HepG2 (cell line): ENCODE data around the gene PRKG1. TPM values are rescaled to one million over a fixed set of nuclear protein-coding genes. Genes with fewer than 3 reads are reported as not detected.

Experiments
- ATAC-seq: fragments of 200-7000 bp; cut with Tn5 transposase; 3 replicates; pipeline ENCODE4 v1.9.1; 2020; ENCODE audit warnings: mild to moderate bottlenecking, moderate library complexity
- BruUV-seq: library from RNA; stranded (reverse); fragments of 400-500 nt; replicated peaks from 2 replicates; lab custom pipeline; 2021; lab: Mats Ljungman, UMichigan
- CTCF ChIA-PET: fragments of 300-600 bp; formaldehyde crosslinking; extraction: SDS; loops from one replicate; lab custom pipeline; 2021; ENCODE audit warnings: low total read pairs, inconsistent platforms, low intra/inter-chr PET ratio; lab: Yijun Ruan, JAX
- POLR2A ChIA-PET: fragments of 350-600 bp; sonication (Branson Sonifier 250); formaldehyde crosslinking; loops from one replicate; lab custom pipeline; 2020; ENCODE audit warnings: antibody characterized with exemption, inconsistent platforms; lab: Yijun Ruan, JAX
- DNase-seq: peaks from one replicate; pipeline ENCODE4 v3.0.0-alpha.2; 2015; ENCODE audit warnings: low spot score
- FAIRE-seq: peaks from 3 replicates; lab custom pipeline; 2011; peaks lifted over from hg19 to GRCh38; lab: Jason Lieb, UNC
- H2AFZ ChIP-seq: one replicate; pipeline ENCODE4 v1.6.1; 2011; ENCODE audit warnings: low read length, inconsistent platforms
- H3K27ac ChIP-seq: fragments of 300-600 bp; 3 replicates; pipeline ENCODE4 v1.8.0; 2011; ENCODE audit warnings: mixed run types, mild to moderate bottlenecking, mixed read lengths, low read length, inconsistent platforms; ENCODE audit not compliant: insufficient read depth; ENCODE audit errors: extremely low read length
- H3K27me3 ChIP-seq, 2 experiments: fragments of 200-600 bp in 1 of 2; 2 replicates in 1 of 2; 3 replicates in 1 of 2; pipeline versions ENCODE4 v1.6.0 to v1.8.0; 2011; ENCODE audit warnings: low read length in 2 of 2, mild to moderate bottlenecking in 2 of 2, moderate library complexity in 2 of 2, inconsistent platforms in 1 of 2; ENCODE audit not compliant: insufficient read depth in 2 of 2, control insufficient read depth in 1 of 2
- H3K36me3 ChIP-seq, 2 experiments: fragments of 200-600 bp in 1 of 2; replicated peaks in 1 of 2; 2 replicates in 1 of 2; 3 replicates in 1 of 2; pipeline versions ENCODE4 v1.5.1 to v1.8.0; 2011; ENCODE audit warnings: low read length in 2 of 2, inconsistent platforms in 1 of 2; ENCODE audit not compliant: insufficient read depth in 2 of 2, control insufficient read depth in 1 of 2
- H3K4me1 ChIP-seq: 2 replicates; pipeline ENCODE4 v1.5.1; 2012; ENCODE audit warnings: low read length, inconsistent platforms; ENCODE audit not compliant: insufficient read depth
- H3K4me2 ChIP-seq: 2 replicates; pipeline ENCODE4 v1.6.0; 2011; ENCODE audit warnings: low read depth, low read length, inconsistent platforms
- H3K4me3 ChIP-seq, 3 experiments: fragments of 200-600 bp in 1 of 3; sonication (generic), shearing (Covaris generic) in 1 of 3; replicated peaks in 1 of 3; 2 replicates each; pipeline ENCODE4 v1.5.1; 2011 to 2016; ENCODE audit warnings: low read length in 3 of 3, inconsistent platforms in 2 of 3, low read depth in 2 of 3, mild to moderate bottlenecking in 2 of 3, control low read depth in 1 of 3, mixed read lengths in 1 of 3; ENCODE audit not compliant: insufficient read depth in 1 of 3
- H3K79me2 ChIP-seq: one replicate; pipeline ENCODE4 v1.6.1; 2011; ENCODE audit warnings: low read length, inconsistent platforms; ENCODE audit not compliant: insufficient read depth
- H3K9ac ChIP-seq: 2 replicates; pipeline ENCODE4 v1.6.0; 2011; ENCODE audit warnings: mild to moderate bottlenecking, low read depth, low read length, inconsistent platforms; ENCODE audit not compliant: insufficient read depth
- H3K9me3 ChIP-seq: 2 replicates; pipeline ENCODE4 v1.5.1; 2012; ENCODE audit warnings: mild to moderate bottlenecking, low read length
- H4K20me1 ChIP-seq: 2 replicates; pipeline ENCODE4 v1.6.0; 2011; ENCODE audit warnings: inconsistent platforms, mild to moderate bottlenecking, low read length, moderate library complexity; ENCODE audit not compliant: insufficient read depth
- JUNB ChIP-seq: sonication (generic); formaldehyde crosslinking; IDR thresholded peaks from 2 replicates; pipeline ENCODE4 v1.8.0; 2022; ENCODE audit warnings: missing genetic modification reagents, mild to moderate bottlenecking, borderline replicate concordance
- MED8 ChIP-seq: sonication (generic); formaldehyde crosslinking; IDR thresholded peaks from 2 replicates; pipeline ENCODE4 v1.8.1; 2023; ENCODE audit warnings: mild to moderate bottlenecking, missing genetic modification reagents; ENCODE audit not compliant: insufficient replicate concordance
- NR2F1 ChIP-seq, 2 experiments: fragments of 450-650 bp in 1 of 2; formaldehyde crosslinking in 1 of 2; IDR thresholded peaks; 2 replicates each; pipeline versions ENCODE4 v1.5.0 to v1.6.1; 2016 to 2020; ENCODE audit warnings: mild to moderate bottlenecking in 1 of 2, missing compliant biosample characterization in 1 of 2, missing genetic modification reagents in 1 of 2, moderate library complexity in 1 of 2
- U2AF2 ChIP-seq: fragments of 200-400 bp; formaldehyde crosslinking; IDR thresholded peaks from 2 replicates; pipeline ENCODE4 v1.6.1; 2017; ENCODE audit warnings: low read depth, mild to moderate bottlenecking, low read length
- ZNF510 ChIP-seq: sonication (generic); formaldehyde crosslinking; IDR thresholded peaks from 2 replicates; pipeline ENCODE4 v1.4.0; 2020; ENCODE audit warnings: low read depth, mild to moderate bottlenecking, missing genetic modification reagents
- ZNF772 ChIP-seq: sonication (generic); formaldehyde crosslinking; IDR thresholded peaks from 2 replicates; pipeline ENCODE4 v1.5.0; 2020; ENCODE audit warnings: mild to moderate bottlenecking, missing genetic modification reagents
- WGBS: methylation state at CpG from one replicate; pipeline ENCODE4 v1.1.6; 2017; ENCODE audit warnings: low lambda C conversion rate; 5-methylcytosine and 5-hydroxymethylcytosine counted together
- in situ Hi-C: cut with HindIII; loops from 2 replicates; pipeline ENCODE4 v1.10.0; 2017; ENCODE audit warnings: low pct_unique_long_range_greater_than_20kb; ENCODE audit not compliant: extremely low pct_ligation_motif_present
- intact Hi-C: fragments of 100-400 bp; cut with micrococcal nuclease; formaldehyde crosslinking; loops from one replicate; pipeline ENCODE4 v1.10.0; 2022; ENCODE audit not compliant: unreplicated experiment
- polyA plus RNA-seq, 8 experiments: library from polyadenylated mRNA; depleted of rRNA in 3 of 8; stranded (reverse) in 7 of 8; unstranded in 1 of 8; fragments of >200 nt; fragmentation: Illumina TruSeq in 4 of 8; extraction: Trizol in 4 of 8; gene quantifications; 2 replicates each; pipeline versions ENCODE4 v1.2.1 to v1.2.3, GENCODE V29; 2011 to 2016; ENCODE audit warnings: low read depth in 4 of 8, missing spikeins in 1 of 8, mixed read lengths in 1 of 8; ENCODE audit not compliant: insufficient read depth in 1 of 8
- total RNA-seq, 5 experiments: library from RNA; depleted of rRNA; stranded (reverse); fragments of >200 nt; fragmentation: Illumina TruSeq; extraction: Trizol; gene quantifications; 2 replicates each; pipeline ENCODE4 v1.2.3, GENCODE V29; 2016; ENCODE audit warnings: low read depth in 1 of 5
- TF ChIP-seq, protein P1 (sequence below): sonication (generic); formaldehyde crosslinking; IDR thresholded peaks from 2 replicates; pipeline ENCODE4 v1.5.1; 2020; ENCODE audit warnings: missing genetic modification reagents, mild to moderate bottlenecking, borderline replicate concordance
- TF ChIP-seq, protein P2 (sequence below), 2 experiments: sonication (generic) in 1 of 2; formaldehyde crosslinking in 1 of 2; IDR thresholded peaks; 2 replicates each; pipeline versions ENCODE4 v1.4.0 to v1.6.1; 2018 to 2020; ENCODE audit warnings: missing genetic modification reagents in 2 of 2, borderline replicate concordance in 1 of 2, low read depth in 1 of 2, mild to moderate bottlenecking in 1 of 2, missing biosample characterization in 1 of 2

The PRKG1 gene
- total and polyA plus RNA-seq, 2 of the 13 experiments (the other 11 are each of a cell fraction or from before 2014, with no cell fraction given): 0.01 TPM; not detected in 1

DNA sequence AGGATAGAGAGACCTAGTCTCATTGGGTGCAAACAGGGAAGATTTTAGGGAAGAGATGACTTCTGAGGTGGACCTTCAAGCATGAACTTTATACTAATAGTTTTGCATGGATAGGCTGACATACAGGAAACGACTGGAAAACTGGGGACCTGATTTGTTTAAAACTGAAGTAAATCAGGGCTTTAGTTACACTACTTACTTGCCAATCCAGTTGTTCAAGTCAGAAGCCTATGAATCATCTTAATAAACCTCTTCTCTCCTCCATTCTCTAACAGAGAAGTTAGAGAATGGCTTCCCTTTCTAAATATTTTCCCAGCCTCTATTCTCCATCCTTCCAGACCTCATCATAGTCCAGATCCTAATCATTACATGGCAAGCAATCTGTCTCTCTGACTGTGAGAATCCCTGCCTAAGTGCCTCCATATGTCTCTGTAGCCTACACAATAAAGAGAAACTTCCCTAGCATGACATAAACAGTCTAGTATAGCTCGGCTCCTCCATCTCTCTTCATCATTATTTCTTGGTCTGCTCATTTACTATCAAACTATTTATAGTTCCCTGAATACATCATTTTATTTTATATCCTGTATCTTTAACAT, 55.8 kb downstream of the PRKG1 start (continued):
- TF ChIP-seq, protein P1, sequence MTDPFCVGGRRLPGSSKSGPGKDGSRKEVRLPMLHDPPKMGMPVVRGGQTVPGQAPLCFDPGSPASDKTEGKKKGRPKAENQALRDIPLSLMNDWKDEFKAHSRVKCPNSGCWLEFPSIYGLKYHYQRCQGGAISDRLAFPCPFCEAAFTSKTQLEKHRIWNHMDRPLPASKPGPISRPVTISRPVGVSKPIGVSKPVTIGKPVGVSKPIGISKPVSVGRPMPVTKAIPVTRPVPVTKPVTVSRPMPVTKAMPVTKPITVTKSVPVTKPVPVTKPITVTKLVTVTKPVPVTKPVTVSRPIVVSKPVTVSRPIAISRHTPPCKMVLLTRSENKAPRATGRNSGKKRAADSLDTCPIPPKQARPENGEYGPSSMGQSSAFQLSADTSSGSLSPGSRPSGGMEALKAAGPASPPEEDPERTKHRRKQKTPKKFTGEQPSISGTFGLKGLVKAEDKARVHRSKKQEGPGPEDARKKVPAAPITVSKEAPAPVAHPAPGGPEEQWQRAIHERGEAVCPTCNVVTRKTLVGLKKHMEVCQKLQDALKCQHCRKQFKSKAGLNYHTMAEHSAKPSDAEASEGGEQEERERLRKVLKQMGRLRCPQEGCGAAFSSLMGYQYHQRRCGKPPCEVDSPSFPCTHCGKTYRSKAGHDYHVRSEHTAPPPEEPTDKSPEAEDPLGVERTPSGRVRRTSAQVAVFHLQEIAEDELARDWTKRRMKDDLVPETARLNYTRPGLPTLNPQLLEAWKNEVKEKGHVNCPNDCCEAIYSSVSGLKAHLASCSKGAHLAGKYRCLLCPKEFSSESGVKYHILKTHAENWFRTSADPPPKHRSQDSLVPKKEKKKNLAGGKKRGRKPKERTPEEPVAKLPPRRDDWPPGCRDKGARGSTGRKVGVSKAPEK (CRISPR knock-in tag): no peak
- TF ChIP-seq U2AF2 (no peak), MED8 (CRISPR knock-in tag) (no peak), ZNF510 (CRISPR knock-in tag) (no peak), NR2F1 (CRISPR knock-in tag; IDR thresholded peaks at IDR 0.05) (no peak)

DNA sequence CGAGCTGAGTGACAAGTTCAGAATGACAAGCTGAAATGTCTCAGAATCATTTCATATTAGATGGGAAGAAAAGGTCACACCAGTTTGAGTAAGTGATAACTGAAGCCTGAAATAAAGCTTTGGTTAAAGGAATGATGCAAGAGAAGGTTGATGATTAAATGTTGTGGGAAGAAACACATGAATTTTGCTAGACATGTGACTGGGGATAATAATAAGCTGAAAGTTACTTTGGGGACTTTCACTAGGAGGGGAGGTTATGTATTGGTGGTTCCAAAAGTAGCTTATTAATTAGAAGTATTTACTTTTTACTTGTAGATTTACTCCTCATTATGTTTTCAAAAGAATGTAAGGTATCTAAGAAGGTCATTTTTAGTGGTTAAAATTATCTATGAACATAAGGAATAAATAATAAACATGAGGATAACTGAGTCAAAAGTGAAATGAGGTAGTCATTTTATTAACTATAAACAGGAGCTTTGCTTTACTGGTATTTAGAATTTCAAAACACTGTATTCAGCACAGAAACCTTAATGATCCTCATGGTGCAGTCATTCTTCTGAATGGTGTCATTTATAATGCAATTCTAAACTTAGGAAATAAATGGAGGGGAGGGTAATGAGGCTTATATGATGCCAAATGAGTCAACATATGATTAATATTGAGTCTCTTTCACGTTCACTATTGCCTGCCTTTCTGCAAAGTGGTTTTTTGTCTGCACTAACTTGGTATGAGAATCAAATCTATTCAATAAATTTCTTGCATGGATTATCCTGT, 63.7 kb downstream of the PRKG1 start:
- Histone ChIP-seq H3K9me3 (no peaks in the 10 kb centered on the region), H3K79me2 (no peaks in the 10 kb centered on the region), H2AFZ (no peak overlapping the region), H3K4me1 (no peaks in the 10 kb centered on the region), H3K9ac (no peak overlapping the region), H4K20me1 (no peaks in the 10 kb centered on the region), H3K4me3 (no peak overlapping the region), H3K27ac (no peak overlapping the region), H3K27me3 (no peaks in the 10 kb centered on the region; a peak in 1 of 5 replicates), H3K36me3 (no peaks in the 10 kb centered on the region), H3K4me2 (no peak overlapping the region)
- no peak for ATAC-seq
- ChIA-PET POLR2A (no interaction called here), CTCF (no interaction called here)
- no peak for FAIRE-seq
- intact Hi-C loops (no loop called here), in situ Hi-C loops (no loop called here)
- no peak for DNase-seq
- BruUV-seq: no TSS peak
- WGBS: 3% methylated on average over 2 of the region's 2 CpGs
- no peak for TF ChIP-seq MED8 (CRISPR knock-in tag)
- TF ChIP-seq ZNF772 (CRISPR knock-in tag): no peak
- TF ChIP-seq JUNB (CRISPR knock-in tag): no peak
- TF ChIP-seq, protein P2, sequence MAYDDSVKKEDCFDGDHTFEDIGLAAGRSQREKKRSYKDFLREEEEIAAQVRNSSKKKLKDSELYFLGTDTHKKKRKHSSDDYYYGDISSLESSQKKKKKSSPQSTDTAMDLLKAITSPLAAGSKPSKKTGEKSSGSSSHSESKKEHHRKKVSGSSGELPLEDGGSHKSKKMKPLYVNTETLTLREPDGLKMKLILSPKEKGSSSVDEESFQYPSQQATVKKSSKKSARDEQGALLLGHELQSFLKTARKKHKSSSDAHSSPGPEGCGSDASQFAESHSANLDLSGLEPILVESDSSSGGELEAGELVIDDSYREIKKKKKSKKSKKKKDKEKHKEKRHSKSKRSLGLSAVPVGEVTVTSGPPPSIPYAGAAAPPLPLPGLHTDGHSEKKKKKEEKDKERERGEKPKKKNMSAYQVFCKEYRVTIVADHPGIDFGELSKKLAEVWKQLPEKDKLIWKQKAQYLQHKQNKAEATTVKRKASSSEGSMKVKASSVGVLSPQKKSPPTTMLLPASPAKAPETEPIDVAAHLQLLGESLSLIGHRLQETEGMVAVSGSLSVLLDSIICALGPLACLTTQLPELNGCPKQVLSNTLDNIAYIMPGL (CRISPR knock-in tag; IDR thresholded peaks at IDR 0.05; ENCODE audit: borderline replicate concordance in 1 of 2, low read depth in 1 of 2): no peak
